B cell (primary cell): Measurements from ENCODE around the gene EML2. TPM values are rescaled to one million over a fixed set of nuclear protein-coding genes. Genes with fewer than 3 reads are reported as not detected.

ENCODE experiments used
- ATAC-seq: fragments of 200-7000 bp; cut with Tn5 transposase; one replicate; pipeline ENCODE4 v1.10.0; 2021; ENCODE audit warnings: low read depth, mild to moderate bottlenecking, moderate number of reproducible peaks, moderate library complexity
- CTCF ChIA-PET: fragments of 350-600 bp; sonication (Branson Sonifier 250); formaldehyde crosslinking; loops from one replicate; lab custom pipeline; 2021; ENCODE audit warnings: antibody characterized with exemption, inconsistent platforms; lab: Charles Lee
- POLR2A ChIA-PET: fragments of 350-600 bp; sonication (Branson Sonifier 250); formaldehyde crosslinking; loops from one replicate; lab custom pipeline; 2021; ENCODE audit warnings: antibody characterized with exemption; lab: Charles Lee
- DNase-seq: peaks from one replicate; pipeline ENCODE4 v3.0.0; 2013
- H2AFZ ChIP-seq: 2 replicates; pipeline ENCODE4 v1.6.1; 2012; ENCODE audit warnings: mild to moderate bottlenecking, low read depth, low read length; ENCODE audit not compliant: insufficient read depth, poor library complexity, severe bottlenecking
- H3K27ac ChIP-seq, 2 donors: 1 replicate in 1 of 2; 2 replicates in 1 of 2; pipeline ENCODE4 v1.5.1; 2012 to 2013; ENCODE audit warnings: low read length in 2 of 2, mild to moderate bottlenecking in 2 of 2, moderate library complexity in 1 of 2
- H3K27me3 ChIP-seq, 4 experiments: fragments of 200-600 bp in 1 of 4; sonication (generic) in 1 of 4; replicated peaks in 1 of 4; 1 replicate in 2 of 4; 2 replicates in 2 of 4; pipeline versions ENCODE4 v1.6.1 to v1.7.0; 2013 to 2016; ENCODE audit warnings: low read length in 3 of 4, mild to moderate bottlenecking in 2 of 4, mixed read lengths in 1 of 4, moderate library complexity in 1 of 4; ENCODE audit not compliant: insufficient read depth in 4 of 4, control insufficient read depth in 3 of 4; ENCODE audit errors: control extremely low read depth in 1 of 4
- H3K36me3 ChIP-seq, 2 experiments: replicated peaks in 1 of 2; 1 replicate in 1 of 2; 2 replicates in 1 of 2; pipeline versions ENCODE4 v1.6.1 to v1.7.1; 2013; ENCODE audit warnings: low read length in 1 of 2; ENCODE audit not compliant: insufficient read depth in 2 of 2, control insufficient read depth in 1 of 2; ENCODE audit errors: control extremely low read depth in 1 of 2, extremely low read depth in 1 of 2
- H3K4me1 ChIP-seq, 2 donors: fragments of 200-600 bp in 1 of 2; sonication (generic) in 1 of 2; 1 replicate in 1 of 2; 2 replicates in 1 of 2; pipeline versions ENCODE4 v1.5.1 to v1.6.1; 2013 to 2017; ENCODE audit warnings: low read length in 2 of 2; ENCODE audit not compliant: control insufficient read depth in 2 of 2, insufficient read depth in 2 of 2
- H3K4me2 ChIP-seq: replicated peaks from 2 replicates; pipeline ENCODE3; 2012; ENCODE audit warnings: mild to moderate bottlenecking, low read depth, low read length; ENCODE audit not compliant: poor library complexity, severe bottlenecking
- H3K4me3 ChIP-seq, 5 experiments: fragments of 200-600 bp in 1 of 5; sonication (generic) in 1 of 5; 1 replicate in 3 of 5; 2 replicates in 2 of 5; pipeline versions ENCODE4 v1.5.1 to v1.7.0; 2011 to 2016; ENCODE audit warnings: low read length in 4 of 5, mild to moderate bottlenecking in 4 of 5, low read depth in 2 of 5, control low read depth in 1 of 5, moderate library complexity in 1 of 5; ENCODE audit not compliant: insufficient read depth in 1 of 5; ENCODE audit errors: control extremely low read depth in 1 of 5, extremely low read depth in 1 of 5
- H3K79me2 ChIP-seq: fragments of 200-600 bp; sonication (generic); one replicate; pipeline ENCODE4 v1.6.0; 2016; ENCODE audit warnings: low read length; ENCODE audit not compliant: control insufficient read depth, insufficient read depth
- H3K9ac ChIP-seq: fragments of 200-600 bp; sonication (generic); 2 replicates; pipeline ENCODE4 v1.6.1; 2017; ENCODE audit warnings: mild to moderate bottlenecking, low read length, moderate library complexity
- H3K9me3 ChIP-seq, 3 donors: one replicate each; pipeline versions ENCODE4 v1.6.1 to v1.7.1; 2013; ENCODE audit warnings: low read length in 2 of 3; ENCODE audit not compliant: control insufficient read depth in 2 of 3, insufficient read depth in 1 of 3; ENCODE audit errors: control extremely low read depth in 1 of 3
- H4K20me1 ChIP-seq: 2 replicates; pipeline ENCODE4 v1.6.0; 2012; ENCODE audit warnings: mild to moderate bottlenecking, low read length; ENCODE audit not compliant: insufficient read depth, control insufficient read depth, poor library complexity, severe bottlenecking
- H3K27ac Mint-ChIP-seq: one replicate; pipeline ENCODE4 v1.8.0; 2021; ENCODE audit warnings: mixed read lengths
- H3K27me3 Mint-ChIP-seq: one replicate; pipeline ENCODE4 v1.8.0; 2021; ENCODE audit warnings: mixed read lengths
- H3K4me1 Mint-ChIP-seq: one replicate; pipeline ENCODE4 v1.8.0; 2021; ENCODE audit warnings: mixed read lengths
- H3K4me3 Mint-ChIP-seq: one replicate; pipeline ENCODE4 v1.8.0; 2021; ENCODE audit warnings: mixed read lengths
- H3K9me3 Mint-ChIP-seq: one replicate; pipeline ENCODE4 v1.8.0; 2022; ENCODE audit warnings: mixed read lengths; ENCODE audit not compliant: insufficient read depth
- EZH2 ChIP-seq: IDR thresholded peaks from 2 replicates; pipeline ENCODE4 v1.6.1; 2012; ENCODE audit warnings: borderline replicate concordance, low read depth, mild to moderate bottlenecking, moderate library complexity, low read length; ENCODE audit not compliant: insufficient read depth, poor library complexity, severe bottlenecking
- WGBS: methylation state at CpG from one replicate; pipeline ENCODE4 v1.1.5; 2013; ENCODE audit warnings: missing lambda C conversion rate; ENCODE audit not compliant: insufficient coverage; 5-methylcytosine and 5-hydroxymethylcytosine counted together
- intact Hi-C: fragments of 100-400 bp; cut with micrococcal nuclease; formaldehyde crosslinking; loops from one replicate; pipeline ENCODE4 v1.10.0; 2022
- polyA plus RNA-seq: library from polyadenylated mRNA; depleted of rRNA; stranded (reverse); fragments of >200 nt; gene quantifications from 2 replicates; pipeline ENCODE4 v1.2.3, GENCODE V29; 2012
- total RNA-seq, 2 donors: library from RNA; stranded (reverse); fragments of 120-200 nt in 1 of 2; gene quantifications; 1 replicate in 1 of 2; 2 replicates in 1 of 2; pipeline versions ENCODE4 v1.2.3 to v1.2.4, GENCODE V29; 2013 to 2022
- TF ChIP-seq, protein P1 (sequence below): fragments of 200-600 bp; IDR thresholded peaks from one replicate; pipeline ENCODE4 v1.8.0; 2022; ENCODE audit warnings: antibody characterized with exemption, mild to moderate bottlenecking

EML2 gene
- total and polyA plus RNA-seq, 2 donors (not counting 1 experiment from before 2014, with no cell fraction given): 75.0 to 88.5 TPM

DNA sequence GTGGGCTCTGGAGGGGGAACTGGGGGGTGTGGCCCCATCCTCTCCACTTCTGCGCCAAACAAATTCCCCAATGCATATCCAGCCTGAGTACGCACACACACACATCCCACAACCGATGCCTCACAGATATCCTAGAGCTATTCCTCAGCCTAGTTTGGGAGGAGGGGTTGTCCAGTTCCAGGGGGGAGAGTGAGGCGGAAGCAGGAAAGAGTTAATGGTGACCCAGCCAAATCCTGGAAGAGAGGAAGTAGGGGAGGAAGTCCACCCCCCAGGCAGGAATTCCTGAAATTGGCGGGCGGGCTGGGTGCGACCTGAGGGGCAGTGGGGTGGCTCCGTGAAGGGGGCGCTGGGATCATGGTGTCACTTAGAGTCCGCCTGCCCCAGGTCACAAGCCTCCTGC is 38.1 kb downstream of the EML2 start:
- ChIA-PET CTCF (no interaction called here), POLR2A (no interaction called here)
- Mint-ChIP-seq H3K4me1 (peaks cover 39% of the 10 kb centered on the region), H3K27ac (no peak overlapping the region), H3K9me3 (no peaks in the 10 kb centered on the region), H3K27me3 (peaks cover 67% of the 10 kb centered on the region), H3K4me3 (no peak overlapping the region)
- Histone ChIP-seq H3K27ac (no peak overlapping the region), H3K9ac (no peak overlapping the region), H3K4me3 (no peak overlapping the region), H3K27me3 (peaks cover 0 to 75% (median 46%) of the 10 kb centered on the region in 4 experiments), H3K79me2 (no peaks in the 10 kb centered on the region), H4K20me1 (no peaks in the 10 kb centered on the region), H3K4me1 (peaks cover 29 to 51% of the 10 kb centered on the region in 2 donors), H3K4me2 (no peak overlapping the region), H2AFZ (no peak overlapping the region), H3K36me3 (no peaks in the 10 kb centered on the region), H3K9me3 (peaks cover 0 to 14% (median 0%) of the 10 kb centered on the region in 3 donors)
- 24% methylated on average over 3 of the region's 10 CpGs for WGBS
- ATAC-seq: no peak
- TF ChIP-seq, protein P1, sequence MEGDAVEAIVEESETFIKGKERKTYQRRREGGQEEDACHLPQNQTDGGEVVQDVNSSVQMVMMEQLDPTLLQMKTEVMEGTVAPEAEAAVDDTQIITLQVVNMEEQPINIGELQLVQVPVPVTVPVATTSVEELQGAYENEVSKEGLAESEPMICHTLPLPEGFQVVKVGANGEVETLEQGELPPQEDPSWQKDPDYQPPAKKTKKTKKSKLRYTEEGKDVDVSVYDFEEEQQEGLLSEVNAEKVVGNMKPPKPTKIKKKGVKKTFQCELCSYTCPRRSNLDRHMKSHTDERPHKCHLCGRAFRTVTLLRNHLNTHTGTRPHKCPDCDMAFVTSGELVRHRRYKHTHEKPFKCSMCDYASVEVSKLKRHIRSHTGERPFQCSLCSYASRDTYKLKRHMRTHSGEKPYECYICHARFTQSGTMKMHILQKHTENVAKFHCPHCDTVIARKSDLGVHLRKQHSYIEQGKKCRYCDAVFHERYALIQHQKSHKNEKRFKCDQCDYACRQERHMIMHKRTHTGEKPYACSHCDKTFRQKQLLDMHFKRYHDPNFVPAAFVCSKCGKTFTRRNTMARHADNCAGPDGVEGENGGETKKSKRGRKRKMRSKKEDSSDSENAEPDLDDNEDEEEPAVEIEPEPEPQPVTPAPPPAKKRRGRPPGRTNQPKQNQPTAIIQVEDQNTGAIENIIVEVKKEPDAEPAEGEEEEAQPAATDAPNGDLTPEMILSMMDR: no peak
- no peak for TF ChIP-seq EZH2
- intact Hi-C loops: no loop called here
- no peak for DNase-seq

GRCh38 chr19:45600340-45600885 is 38.8 kb downstream of the EML2 start:
- Histone ChIP-seq H3K4me3 (no peak overlapping the region), H4K20me1 (no peaks in the 10 kb centered on the region), H3K4me1 (peaks cover 29 to 51% of the 10 kb centered on the region in 2 donors), H3K79me2 (no peaks in the 10 kb centered on the region), H3K36me3 (no peaks in the 10 kb centered on the region), H3K9me3 (peaks cover 0 to 14% (median 0%) of the 10 kb centered on the region in 3 donors), H2AFZ (no peak overlapping the region), H3K4me2 (no peak overlapping the region), H3K9ac (no peak overlapping the region), H3K27me3 (peaks cover 0 to 80% (median 46%) of the 10 kb centered on the region in 4 experiments), H3K27ac (no peak overlapping the region)
- Mint-ChIP-seq H3K4me1 (peaks cover 39% of the 10 kb centered on the region), H3K27me3 (peaks cover 71% of the 10 kb centered on the region), H3K4me3 (no peak overlapping the region), H3K9me3 (no peaks in the 10 kb centered on the region), H3K27ac (no peak overlapping the region)
- DNase-seq: no peak
- CTCF ChIA-PET: interaction anchor here (0.8 kb wide), 1 partner anchor 42 kb away, joined by 4 read pairs; no protein-coding TSS in a partner anchor
- 56% methylated on average over 5 of the region's 5 CpGs for WGBS
- no peak for TF ChIP-seq EZH2
- TF ChIP-seq, protein P1: no peak
- intact Hi-C loops: no loop called here
- no peak for ATAC-seq
- POLR2A ChIA-PET: no interaction called here
